HUES6 (cell line): ENCODE data around the gene TMTC2.

ENCODE experiments used
- H3K27ac ChIP-seq: 2 replicates; pipeline ENCODE4 v1.7.0; 2013; ENCODE audit warnings: low read depth, mild to moderate bottlenecking, low read length, inconsistent platforms
- H3K27me3 ChIP-seq: 2 replicates; pipeline ENCODE4 v1.6.1; 2013; ENCODE audit warnings: low read length; ENCODE audit not compliant: control insufficient read depth, insufficient read depth
- H3K36me3 ChIP-seq: 2 replicates; pipeline ENCODE4 v1.6.1; 2013; ENCODE audit warnings: low read length; ENCODE audit not compliant: control insufficient read depth, insufficient read depth
- H3K4me1 ChIP-seq: 2 replicates; pipeline ENCODE4 v1.6.1; 2013; ENCODE audit warnings: low read length; ENCODE audit not compliant: control insufficient read depth, insufficient read depth
- H3K4me3 ChIP-seq: 2 replicates; pipeline ENCODE4 v1.5.1; 2013; ENCODE audit warnings: low read depth, low read length
- H3K9ac ChIP-seq: one replicate; pipeline ENCODE4 v1.6.1; 2013; ENCODE audit warnings: mild to moderate bottlenecking, low read length
- H3K9me3 ChIP-seq: 2 replicates; pipeline ENCODE4 v1.6.1; 2013; ENCODE audit warnings: low read depth, low read length; ENCODE audit not compliant: control insufficient read depth, insufficient read depth

TMTC2 gene

DNA sequence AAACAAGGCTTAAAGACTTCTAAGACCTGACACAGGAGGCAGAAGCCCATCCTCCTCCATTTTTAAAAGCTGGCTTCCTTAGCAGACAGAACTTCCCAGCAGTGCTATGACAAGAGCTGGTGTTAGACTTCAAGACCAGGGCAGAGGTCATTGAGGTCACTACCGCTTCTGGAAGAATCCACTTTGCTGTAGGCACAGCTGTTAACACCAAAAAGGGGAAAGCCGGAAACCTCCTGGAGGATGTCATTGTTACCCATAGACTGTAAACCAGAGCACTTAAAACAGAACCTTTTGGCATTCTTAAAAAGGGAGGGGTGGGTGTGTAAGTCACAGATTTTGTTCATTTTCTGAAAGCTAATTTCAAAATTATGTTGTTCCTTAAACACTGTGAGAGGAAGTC, 445.7 kb downstream of the TMTC2 start:
- Histone ChIP-seq H3K36me3 (no peaks in the 10 kb centered on the region), H3K4me3 (no peak overlapping the region), H3K27ac (no peak overlapping the region), H3K9me3 (no peaks in the 10 kb centered on the region), H3K4me1 (peaks cover 8% of the 10 kb centered on the region; the same call in 1 of the 2 replicates), H3K9ac (no peak overlapping the region), H3K27me3 (no peaks in the 10 kb centered on the region)

DNA sequence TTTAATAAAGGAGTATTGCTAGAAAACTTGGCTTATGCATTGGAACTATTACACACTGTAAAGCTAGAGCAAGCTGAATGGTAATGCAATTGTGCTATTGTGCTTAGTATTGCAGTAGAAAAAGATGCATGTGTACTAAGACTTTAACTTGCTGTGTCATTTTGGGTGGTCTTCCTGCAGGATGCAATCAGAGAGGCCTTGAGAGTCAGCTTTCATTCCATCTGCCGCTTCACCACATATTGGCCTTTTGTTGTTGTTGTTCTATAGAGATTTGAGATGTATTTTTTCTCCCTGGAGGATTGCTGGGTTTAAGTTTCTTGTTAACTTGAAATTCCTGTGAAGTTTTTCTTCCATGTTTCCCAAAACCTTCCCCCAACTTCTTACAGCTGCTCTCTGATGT, 449.7 kb downstream of the TMTC2 start:
- no peak overlapping the region for H3K27ac ChIP-seq
- peaks cover 15% of the 10 kb centered on the region for H3K9me3 ChIP-seq
- H3K4me3 ChIP-seq, result no peak overlapping the region
- peaks cover 8% of the 10 kb centered on the region; the same call in 1 of the 2 replicates for H3K4me1 ChIP-seq
- no peak overlapping the region for H3K9ac ChIP-seq
- no peaks in the 10 kb centered on the region for H3K27me3 ChIP-seq
- H3K36me3 ChIP-seq, result no peaks in the 10 kb centered on the region

DNA sequence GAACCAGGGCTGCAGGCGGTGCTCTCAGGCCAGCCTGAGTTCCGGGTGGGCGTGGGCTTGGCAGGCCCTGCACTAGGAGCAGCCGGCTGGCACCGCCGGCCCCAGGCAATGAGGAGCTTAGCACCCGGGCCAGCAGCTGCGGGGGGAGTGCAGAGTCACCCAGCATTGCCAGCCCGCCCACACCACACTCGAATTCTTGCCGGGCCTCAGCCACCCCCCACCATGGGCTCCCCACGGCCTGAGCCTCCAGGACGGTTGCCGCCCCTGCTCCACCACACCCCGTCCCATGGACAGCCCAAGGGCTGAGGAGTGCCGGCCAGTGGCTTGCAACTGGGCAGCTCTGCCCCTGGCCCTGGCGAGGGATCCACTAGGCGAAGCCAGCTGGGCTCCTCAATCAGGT, 453.4 kb downstream of the TMTC2 start:
- Histone ChIP-seq H3K27ac (no peak overlapping the region), H3K36me3 (no peaks in the 10 kb centered on the region), H3K9me3 (peaks cover 15% of the 10 kb centered on the region), H3K4me3 (no peak overlapping the region), H3K27me3 (no peaks in the 10 kb centered on the region), H3K9ac (no peak overlapping the region), H3K4me1 (no peaks in the 10 kb centered on the region)

DNA sequence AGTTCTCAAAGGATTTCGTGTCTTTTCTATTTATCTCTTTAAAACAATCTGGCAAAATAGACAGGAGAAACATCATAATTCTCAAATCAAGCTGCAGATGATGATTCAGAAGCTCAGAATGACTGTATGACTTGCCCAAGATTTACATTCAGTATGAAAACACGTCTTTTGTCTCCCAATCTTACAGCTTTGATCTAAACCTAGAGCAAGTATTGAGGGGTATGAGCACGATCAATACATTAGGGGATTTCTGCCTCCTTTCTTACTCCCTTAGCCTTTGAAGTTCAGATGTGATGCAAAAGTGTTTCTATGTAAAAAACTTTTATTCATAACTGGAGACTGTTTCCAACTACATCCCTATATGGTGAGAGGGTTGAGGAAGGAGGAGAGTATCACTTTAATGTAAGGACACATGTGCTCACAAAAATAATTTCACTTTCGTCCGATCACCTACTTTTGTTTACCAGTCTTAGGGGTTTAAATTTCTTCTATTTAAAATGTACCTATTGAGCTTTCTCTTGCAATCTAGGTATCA, 454.8 kb downstream of the TMTC2 start:
- Histone ChIP-seq H3K27me3 (no peaks in the 10 kb centered on the region), H3K36me3 (no peaks in the 10 kb centered on the region), H3K9me3 (peaks cover 15% of the 10 kb centered on the region), H3K4me3 (no peak overlapping the region), H3K4me1 (no peaks in the 10 kb centered on the region), H3K27ac (no peak overlapping the region), H3K9ac (no peak overlapping the region)

DNA sequence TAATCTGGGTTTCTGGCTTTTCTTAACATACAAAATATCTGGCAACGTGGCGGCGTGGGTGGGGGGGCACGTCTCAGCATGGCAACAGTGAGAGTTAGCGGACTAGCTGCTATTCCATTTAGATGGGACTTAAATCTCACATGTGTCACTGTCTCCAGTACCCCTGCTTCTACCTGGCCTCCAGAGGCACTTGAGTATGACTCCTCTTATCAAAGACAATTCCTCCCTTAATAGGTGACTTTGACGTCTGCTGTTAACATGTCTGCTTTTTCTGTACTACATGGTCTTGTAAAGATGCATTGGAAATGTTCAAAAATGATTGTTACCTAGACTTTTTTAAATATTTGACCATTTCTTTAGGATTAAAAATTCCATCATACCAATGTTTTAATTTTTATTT, 456.2 kb downstream of the TMTC2 start:
- Histone ChIP-seq H3K27me3 (no peaks in the 10 kb centered on the region), H3K36me3 (no peaks in the 10 kb centered on the region), H3K4me3 (no peak overlapping the region), H3K4me1 (no peaks in the 10 kb centered on the region), H3K27ac (no peak overlapping the region), H3K9me3 (peaks cover 15% of the 10 kb centered on the region), H3K9ac (no peak overlapping the region)

DNA sequence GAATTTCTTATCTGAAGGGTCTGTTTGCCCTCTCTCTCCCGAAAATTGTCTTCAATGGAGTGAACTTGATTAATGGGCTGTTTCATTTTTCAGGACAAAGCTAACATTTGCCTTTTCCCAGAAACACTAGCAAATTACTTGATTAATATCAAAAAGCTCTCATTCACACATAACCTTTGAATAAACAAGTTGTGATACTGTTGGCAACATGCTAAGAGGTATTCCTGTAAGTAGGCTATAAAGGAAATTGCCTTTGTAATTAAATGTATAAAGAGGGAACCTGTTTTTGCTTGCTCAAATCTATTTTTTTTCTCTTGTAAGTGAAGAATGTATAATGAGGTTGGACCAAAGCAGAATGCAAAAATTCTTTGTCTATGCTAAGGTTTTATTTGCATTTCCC, 457.2 kb downstream of the TMTC2 start:
- no peaks in the 10 kb centered on the region for H3K36me3 ChIP-seq
- no peak overlapping the region for H3K27ac ChIP-seq
- no peaks in the 10 kb centered on the region for H3K4me1 ChIP-seq
- H3K4me3 ChIP-seq, result no peak overlapping the region
- H3K9me3 ChIP-seq, result peaks cover 15% of the 10 kb centered on the region
- no peaks in the 10 kb centered on the region for H3K27me3 ChIP-seq
- H3K9ac ChIP-seq, result no peak overlapping the region

GRCh38 chr12:83145325-83145840, 458.7 kb downstream of the TMTC2 start:
- Histone ChIP-seq H3K27ac (no peak overlapping the region), H3K9ac (no peak overlapping the region), H3K36me3 (no peaks in the 10 kb centered on the region), H3K4me1 (no peaks in the 10 kb centered on the region), H3K27me3 (no peaks in the 10 kb centered on the region), H3K4me3 (no peak overlapping the region), H3K9me3 (peaks cover 2% of the 10 kb centered on the region; the same call in 1 of the 2 replicates)

DNA sequence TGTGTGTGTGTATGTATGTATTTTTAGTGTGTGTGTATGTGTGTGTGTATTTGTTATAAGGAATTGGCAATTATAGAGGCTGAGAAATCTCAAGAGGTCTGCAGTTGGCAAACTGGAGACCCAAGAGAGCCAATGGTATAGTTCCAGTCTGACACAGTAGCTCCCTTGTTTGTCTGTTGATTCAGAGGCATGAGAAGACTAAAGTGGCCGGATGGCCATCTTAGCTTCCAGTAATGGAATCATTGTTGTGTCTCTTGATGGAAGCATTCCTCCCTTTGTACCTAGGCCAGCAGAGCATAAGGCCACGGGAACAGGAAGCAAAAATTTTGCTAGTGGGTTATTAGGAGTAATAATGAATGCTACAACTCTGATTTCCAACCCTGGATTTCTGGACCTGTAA, 460.6 kb downstream of the TMTC2 start:
- peaks cover 1% of the 10 kb centered on the region; the same call in 1 of the 2 replicates for H3K4me1 ChIP-seq
- no peak overlapping the region for H3K4me3 ChIP-seq
- no peak overlapping the region for H3K9ac ChIP-seq
- H3K27me3 ChIP-seq, result no peaks in the 10 kb centered on the region
- no peaks in the 10 kb centered on the region for H3K36me3 ChIP-seq
- no peak overlapping the region for H3K27ac ChIP-seq
- no peaks in the 10 kb centered on the region for H3K9me3 ChIP-seq

DNA sequence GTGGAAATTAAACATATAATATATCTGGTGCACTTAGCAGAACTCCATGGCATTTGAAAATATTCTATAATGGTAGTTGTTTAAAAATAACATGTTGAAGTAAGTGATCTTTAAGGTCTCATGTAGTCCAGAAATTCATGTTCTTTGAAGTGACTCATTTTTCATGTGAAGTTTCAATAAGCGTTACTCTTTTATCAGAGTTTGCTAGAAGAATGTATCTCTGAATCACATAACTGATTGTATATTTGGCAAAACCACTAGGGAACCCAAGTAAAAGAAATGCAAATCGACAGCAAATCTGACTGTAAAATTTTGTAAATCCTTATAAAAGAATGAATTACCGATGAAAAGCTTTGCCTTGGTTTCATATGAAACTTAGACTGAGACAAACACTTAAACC, 463.3 kb downstream of the TMTC2 start:
- H3K9ac ChIP-seq, result no peak overlapping the region
- no peaks in the 10 kb centered on the region for H3K9me3 ChIP-seq
- no peak overlapping the region for H3K4me3 ChIP-seq
- H3K36me3 ChIP-seq, result no peaks in the 10 kb centered on the region
- no peaks in the 10 kb centered on the region for H3K27me3 ChIP-seq
- peaks cover 4% of the 10 kb centered on the region; the same call in 1 of the 2 replicates for H3K4me1 ChIP-seq
- H3K27ac ChIP-seq, result no peak overlapping the region

- Histone ChIP-seq H3K4me3 (no peak overlapping the region), H3K36me3 (no peaks in the 10 kb centered on the region), H3K4me1 (peaks cover 4% of the 10 kb centered on the region; the same call in 1 of the 2 replicates), H3K9ac (no peak overlapping the region), H3K27ac (no peak overlapping the region), H3K9me3 (no peaks in the 10 kb centered on the region), H3K27me3 (no peaks in the 10 kb centered on the region)
Observed at GRCh38 chr12:83150465-83151189, 463.9 kb downstream of the TMTC2 start.

DNA sequence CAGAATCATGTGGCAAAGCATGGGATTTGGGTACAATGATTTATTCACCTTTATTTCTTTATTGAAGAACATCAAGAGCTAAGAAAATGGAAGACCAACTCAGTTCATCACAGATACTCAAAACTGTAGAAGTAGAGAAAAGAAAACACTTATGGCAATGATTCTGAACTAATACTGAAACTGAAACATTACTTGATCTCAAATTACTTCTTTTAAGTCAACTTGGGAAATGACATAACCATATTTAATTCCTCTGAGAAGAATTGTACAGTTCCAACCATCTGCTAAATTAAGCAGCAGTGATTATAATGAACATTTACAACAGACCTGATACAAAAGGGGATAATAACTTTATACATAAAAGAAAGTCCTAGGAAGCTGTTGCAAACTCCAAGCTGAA, 466.5 kb downstream of the TMTC2 start:
- Histone ChIP-seq H3K9ac (no peak overlapping the region), H3K27ac (no peak overlapping the region), H3K4me1 (peaks cover 4% of the 10 kb centered on the region; the same call in 1 of the 2 replicates), H3K9me3 (no peaks in the 10 kb centered on the region), H3K27me3 (no peaks in the 10 kb centered on the region), H3K4me3 (no peak overlapping the region), H3K36me3 (no peaks in the 10 kb centered on the region)
